Epithelial cell of prostate (primary cell): Measurements from ENCODE around the gene CXCR5.
A peak's percentile ranks its signal among the peaks of the same experiment; 100 is the strongest.

Experiments
- DNase-seq: peaks from one replicate; pipeline ENCODE4 v3.0.0-alpha.2; 2011; ENCODE audit warnings: low read depth, low spot score
- H3K27ac ChIP-seq: fragments of 450-650 bp; 2 replicates; pipeline ENCODE4 v1.5.1; 2017; ENCODE audit warnings: mild to moderate bottlenecking

The CXCR5 gene

GRCh38 chr11:118922745-118923627, 39.3 kb downstream of the CXCR5 start:
- no peak for DNase-seq
- H3K27ac ChIP-seq = peak overlapping the region; percentile 100

GRCh38 chr11:118923721-118924587, 40.3 kb downstream of the CXCR5 start:
- H3K27ac ChIP-seq = peak overlapping the region; percentile 100
- DNase-seq = no peak

GRCh38 chr11:118924591-118925585, 41.2 kb downstream of the CXCR5 start:
- peak overlapping the region; percentile 100 for H3K27ac ChIP-seq
- DNase-seq = no peak

- peak overlapping the region; percentile 100 for H3K27ac ChIP-seq
- no peak for DNase-seq
These were observed 43.9 kb downstream of the CXCR5 start for GRCh38 chr11:118927554-118928100.

- peak overlapping the region; percentile 100 for H3K27ac ChIP-seq
- DNase-seq = peak; percentile 83
These were observed 44.6 kb downstream of the CXCR5 start for GRCh38 chr11:118928101-118928869.

- DNase-seq = no peak
- peak overlapping the region; percentile 100 for H3K27ac ChIP-seq
These were observed 45.3 kb downstream of the CXCR5 start for GRCh38 chr11:118928870-118929500.

- DNase-seq = no peak
- H3K27ac ChIP-seq = peak overlapping the region; percentile 100
These were observed 45.9 kb downstream of the CXCR5 start for GRCh38 chr11:118929501-118930093.

GRCh38 chr11:118930094-118930712, 46.5 kb downstream of the CXCR5 start:
- DNase-seq = peak; percentile 85
- H3K27ac ChIP-seq = peak overlapping the region; percentile 100

- no peak overlapping the region for H3K27ac ChIP-seq
- no peak for DNase-seq
These were observed 47.9 kb downstream of the CXCR5 start for GRCh38 chr11:118931571-118931970.

GRCh38 chr11:118933486-118933885, 49.8 kb downstream of the CXCR5 start:
- H3K27ac ChIP-seq = peak overlapping the region; percentile 38
- no peak for DNase-seq

- no peak for DNase-seq
- no peak overlapping the region for H3K27ac ChIP-seq
These were observed 51.7 kb downstream of the CXCR5 start for GRCh38 chr11:118935376-118935775.

- DNase-seq = no peak
- H3K27ac ChIP-seq = peak overlapping the region; percentile 71
These were observed 55.1 kb downstream of the CXCR5 start for GRCh38 chr11:118938491-118939403.

GRCh38 chr11:118939404-118939915, 55.8 kb downstream of the CXCR5 start:
- peak overlapping the region; percentile 71 for H3K27ac ChIP-seq

GRCh38 chr11:118939953-118940598, 56.4 kb downstream of the CXCR5 start:
- DNase-seq = no peak

More at GRCh38 chr11:118939404-118939915, 55.8 kb downstream of the CXCR5 start:
- no peak for DNase-seq

GRCh38 chr11:118947091-118947490, 63.4 kb downstream of the CXCR5 start:
- DNase-seq = no peak
- H3K27ac ChIP-seq = no peak overlapping the region

More at GRCh38 chr11:118939953-118940598, 56.4 kb downstream of the CXCR5 start:
- H3K27ac ChIP-seq = no peak overlapping the region
